ENCODE results near the gene TNIK. TPM values are rescaled to one million over a fixed set of nuclear protein-coding genes. Genes with fewer than 3 reads are reported as not detected.

Gene TNIK
- total and polyA plus RNA-seq, 2 of the 4 experiments (the other 2 are of a cell fraction), result 3.4 to 6.3 TPM

- Histone ChIP-seq H3K9me3 (ENCODE audit: control insufficient read depth, insufficient read depth, low read length) (no peaks in the 10 kb centered on the region), H3K4me1 (ENCODE audit: control insufficient read depth, insufficient read depth, low read length) (peaks cover 3% of the 10 kb centered on the region; the same call in 1 of the 2 replicates), H3K9me1 (ENCODE audit: insufficient read depth, low read length) (no peaks in the 10 kb centered on the region; the same call in 1 of the 2 replicates), H4K91ac (ENCODE audit: insufficient read depth, low read depth, low read length) (no peak overlapping the region), H2BK15ac (ENCODE audit: low read depth, low read length) (no peak overlapping the region), H2AK9ac (replicated peaks; ENCODE audit: low read depth, low read length, poor library complexity) (no peak overlapping the region), H3K18ac (ENCODE audit: low read depth, low read length) (no peak overlapping the region), H3K27ac (ENCODE audit: insufficient read depth, low read length) (no peak overlapping the region), H4K20me1 (ENCODE audit: insufficient read depth, low read length) (no peaks in the 10 kb centered on the region; the same call in 1 of the 2 replicates), H3K4me3 (ENCODE audit: insufficient read depth, low read depth, low read length) (no peak overlapping the region), H3K9ac (ENCODE audit: low read depth, low read length) (no peak overlapping the region), H2BK120ac (ENCODE audit: low read depth, low read length) (no peak overlapping the region), H3K27me3 (ENCODE audit: control insufficient read depth, insufficient read depth, low read length) (no peaks in the 10 kb centered on the region; the same call in 1 of the 2 replicates), H2AFZ (replicated peaks; ENCODE audit: low read length, poor library complexity) (no peak overlapping the region), H3K4me2 (ENCODE audit: low read depth, low read length) (no peak overlapping the region), H3K4ac (ENCODE audit: low read depth, low read length) (no peak overlapping the region), H3K23ac (ENCODE audit: low read depth, low read length) (no peak overlapping the region), H2BK20ac (ENCODE audit: low read depth, low read length) (no peak overlapping the region), H4K8ac (ENCODE audit: low read depth in 2 of 2, low read length in 2 of 2) (no peak overlapping the region), H2AK5ac (ENCODE audit: low read depth, low read length) (no peak overlapping the region), H3K36me3 (ENCODE audit: control insufficient read depth, insufficient read depth, low read length) (no peaks in the 10 kb centered on the region), H3K56ac (ENCODE audit: extremely low read depth, insufficient read depth, low read length) (no peak overlapping the region), H3K14ac (replicated peaks; ENCODE audit: low read depth, low read length) (no peak overlapping the region), H2BK5ac (ENCODE audit: low read depth, low read length, poor library complexity, severe bottlenecking) (no peak overlapping the region), H4K5ac (ENCODE audit: low read depth, low read length) (no peak overlapping the region), H3K79me1 (ENCODE audit: low read depth in 1 of 2, low read length in 2 of 2) (no peaks in the 10 kb centered on the region)
- BruUV-seq (replicated peaks), result no TSS peak
- dilution Hi-C loops (cut with HindIII; ENCODE audit: low sequenced_read_pairs, unreplicated experiment), result no loop called here
- ChIA-PET POLR2A (ENCODE audit: unreplicated experiment) (no interaction called here), CTCF (no interaction called here)
- no peak for TF ChIP-seq RFX5 (IDR thresholded peaks at IDR 0.05; ENCODE audit: low read depth, low read length)
- no peak for TF ChIP-seq USF2 (IDR thresholded peaks at IDR 0.05; ENCODE audit: low read depth, low read length)
- no peak for TF ChIP-seq POLR2A (IDR thresholded peaks at IDR 0.05; ENCODE audit: low read depth, low read length)
- no peak for TF ChIP-seq MAFK (IDR thresholded peaks at IDR 0.05; ENCODE audit: low read depth, low read length)
- no peak for TF ChIP-seq CTCF (conservative IDR thresholded peaks at IDR 0.05; ENCODE audit: low read depth, low read length)
- no peak for TF ChIP-seq FOS (IDR thresholded peaks at IDR 0.05; ENCODE audit: low read depth, low read length)
- TF ChIP-seq CHD1 (IDR thresholded peaks at IDR 0.05; ENCODE audit: low read depth, low read length), result no peak
- no peak for TF ChIP-seq ELK1 (IDR thresholded peaks at IDR 0.05; ENCODE audit: borderline replicate concordance, low read depth, low read length)
- no peak for TF ChIP-seq NFE2L2 (IDR thresholded peaks at IDR 0.05; ENCODE audit: low read depth, low read length)
- no peak for TF ChIP-seq RAD21 (IDR thresholded peaks at IDR 0.05; ENCODE audit: low read length)
- no peak for TF ChIP-seq BHLHE40 (IDR thresholded peaks at IDR 0.05; ENCODE audit: low read depth, low read length)
- TF ChIP-seq MXI1 (IDR thresholded peaks at IDR 0.05; ENCODE audit: borderline replicate concordance, low read depth, low read length), result no peak
- no peak for TF ChIP-seq CEBPB (IDR thresholded peaks at IDR 0.05; ENCODE audit: low read depth, low read length)
- TF ChIP-seq SMC3 (IDR thresholded peaks at IDR 0.05; ENCODE audit: low read depth, low read length), result no peak
- TF ChIP-seq MAZ (IDR thresholded peaks at IDR 0.05; ENCODE audit: borderline replicate concordance, low read depth, low read length), result no peak
- in situ Hi-C loops (cut with MboI; ENCODE audit: low sequenced_read_pairs), result no loop called here
- intact Hi-C loops (cut with micrococcal nuclease), result no loop called here
- ATAC-seq (ENCODE audit: low read depth) (no peak), DNase-seq (no peak)
These were observed 182.0 kb downstream of the TNIK start for GRCh38 chr3:171278299-171278590.

All from IMR-90 (cell line).